Stimulated activated CD4-positive, alpha-beta T cell treated with anti-CD3 and anti-CD28 coated beads, Interleukin-2, amount 100 ng/mL, for 4 hours (primary cell): ENCODE measurements around the gene FAM72A.
"Not testable (repeated sequence)": the region's sequence is repeated elsewhere in the genome, so short reads cannot be mapped to it uniquely, and the experiment has no call there.

Experiments
- DNase-seq: peaks from one replicate; pipeline ENCODE4 v3.0.0-alpha.2; 2020; ENCODE audit warnings: low read depth

Gene FAM72A

GRCh38 chr1:206215600-206216392, 13.2 kb upstream of the FAM72A start:
- DNase-seq, result not testable (repeated sequence)

GRCh38 chr1:206210802-206211201, 8.2 kb upstream of the FAM72A start:
- not testable (repeated sequence) for DNase-seq

DNA sequence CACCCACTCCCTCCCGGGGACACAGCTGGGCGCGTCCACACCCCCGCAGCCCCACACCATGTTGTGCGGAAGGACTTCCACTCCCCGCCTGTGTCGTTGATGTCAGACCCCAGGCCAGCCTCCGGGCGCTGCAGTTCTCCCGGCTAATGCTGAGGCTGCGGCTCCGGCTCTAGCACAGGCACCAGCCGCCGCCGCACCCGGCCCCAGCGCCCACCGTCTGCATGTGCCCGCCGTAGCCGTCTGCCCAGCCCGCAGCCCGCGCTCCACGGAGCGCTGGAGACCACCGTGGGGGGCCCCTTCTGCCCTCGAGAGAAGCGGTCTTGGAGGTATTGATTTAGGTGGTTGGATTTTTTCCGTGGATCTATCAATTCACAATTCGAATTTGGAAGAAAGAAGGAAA, 2.9 kb upstream of the FAM72A start:
- DNase-seq, result not testable (repeated sequence)

GRCh38 chr1:206204871-206205270, 2.2 kb upstream of the FAM72A start:
- not testable (repeated sequence) for DNase-seq

- not testable (repeated sequence) for DNase-seq
Observed at GRCh38 chr1:206204159-206204511, 1.5 kb upstream of the FAM72A start.

DNA sequence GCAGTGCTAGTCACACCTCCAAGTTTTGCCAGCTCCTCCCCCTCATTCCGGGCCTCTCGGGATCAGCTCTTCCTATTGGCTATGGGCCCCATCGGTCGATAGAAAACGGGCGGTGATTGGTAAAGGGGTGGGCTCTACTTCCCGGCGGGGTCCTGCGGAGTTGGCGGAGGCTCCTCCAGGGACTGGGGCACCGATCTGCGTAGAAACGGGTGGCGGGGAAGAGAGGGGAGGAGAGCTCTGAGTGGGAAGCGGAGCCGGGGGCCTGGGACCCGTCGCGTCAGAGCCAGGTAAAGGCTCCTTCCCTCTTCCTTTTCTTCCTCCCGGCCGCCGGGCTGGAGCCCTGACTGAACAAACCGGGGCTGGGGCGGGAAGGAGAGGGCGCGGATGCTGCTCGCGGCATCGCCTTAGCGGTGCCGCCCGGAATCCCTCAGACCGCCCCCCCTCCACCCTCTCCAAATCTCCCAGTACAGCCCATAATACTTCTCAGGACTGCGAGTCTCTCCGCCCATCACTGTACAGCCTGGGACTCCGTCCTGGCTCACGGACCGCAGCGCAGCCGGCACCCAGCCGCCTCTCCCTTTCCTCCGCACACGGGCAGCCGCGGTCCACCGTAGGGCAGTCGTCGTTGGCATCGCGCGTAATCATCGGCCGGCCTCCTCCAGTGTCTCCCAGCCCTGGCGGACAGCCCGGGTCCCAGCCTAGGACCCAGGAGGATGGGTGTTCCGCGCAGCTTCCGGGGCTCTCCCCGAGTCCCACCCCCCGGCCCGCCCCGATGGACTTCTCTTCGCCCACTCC, 922 bp upstream of the FAM72A start, which contains the start of gene SRGAP2:
Gene SRGAP2, plus strand, starts transcription at position 178 of the 795 bp plus-strand sequence. CDS start 2,430 bp downstream, outside the sequence.
- peak; percentile 19 for DNase-seq

DNA sequence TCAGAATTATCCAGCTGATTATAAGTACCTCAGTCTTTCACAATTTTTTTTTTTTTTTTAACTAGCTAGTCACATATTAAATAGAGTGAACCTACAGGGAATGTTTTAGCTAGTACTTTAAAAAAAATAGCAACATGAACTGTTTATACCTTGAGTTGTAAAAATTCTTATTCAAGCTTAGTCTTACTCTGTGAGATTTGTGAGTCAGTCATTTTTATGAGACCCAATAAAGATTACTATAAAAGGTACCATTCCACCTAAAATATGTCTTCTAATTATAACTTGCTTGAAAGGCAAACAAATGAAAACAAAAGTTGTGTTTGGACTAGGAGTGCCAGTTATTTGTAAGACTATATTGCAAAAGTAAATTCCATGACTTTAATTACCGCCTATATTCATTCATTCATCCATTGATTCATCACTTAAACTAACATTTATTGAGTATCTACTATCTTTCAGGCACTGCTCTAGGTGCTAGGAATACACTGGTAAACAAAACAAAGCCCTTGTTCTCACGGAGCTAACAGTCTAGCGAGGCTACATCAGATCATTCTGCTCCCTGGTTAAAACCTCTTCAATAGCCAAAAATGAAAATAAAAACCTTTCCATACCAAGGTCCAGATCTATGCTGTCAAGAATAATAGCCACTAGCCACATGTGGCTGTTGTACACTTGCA, 5.8 kb downstream of the FAM72A start:
- DNase-seq, result not testable (repeated sequence)

GRCh38 chr1:206195182-206195581, 7.5 kb downstream of the FAM72A start:
- DNase-seq, result not testable (repeated sequence)

- not testable (repeated sequence) for DNase-seq
Observed at GRCh38 chr1:206186826-206187225, 15.8 kb downstream of the FAM72A start.

GRCh38 chr1:206185778-206186177, 16.9 kb downstream of the FAM72A start:
- not testable (repeated sequence) for DNase-seq

GRCh38 chr1:206183788-206184187, 18.9 kb downstream of the FAM72A start:
- DNase-seq, result not testable (repeated sequence)

GRCh38 chr1:206182368-206183317, 20.0 kb downstream of the FAM72A start:
- not testable (repeated sequence) for DNase-seq

DNA sequence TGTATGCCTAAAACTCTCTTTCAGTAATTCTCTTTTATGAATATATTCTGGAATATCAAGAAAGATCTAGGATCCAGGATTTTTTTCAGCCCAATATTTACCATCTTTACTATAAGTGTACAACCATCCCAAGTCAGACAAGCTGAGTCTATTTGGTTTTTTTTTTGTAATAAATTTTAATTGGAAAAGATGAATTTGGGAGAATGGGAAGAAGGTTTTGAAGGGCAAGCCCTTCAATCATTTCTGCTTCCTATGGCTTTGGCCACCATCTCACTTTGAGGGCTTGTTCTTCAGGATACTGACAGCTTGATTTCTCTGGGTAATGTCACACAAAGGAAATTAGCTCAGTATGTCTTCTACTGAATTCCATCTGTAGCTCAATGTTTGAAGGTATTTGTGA, 23.0 kb downstream of the FAM72A start:
- DNase-seq, result not testable (repeated sequence)

- not testable (repeated sequence) for DNase-seq
Observed at GRCh38 chr1:206178061-206178989, 24.3 kb downstream of the FAM72A start.

GRCh38 chr1:206176114-206176502, 26.5 kb downstream of the FAM72A start:
- not testable (repeated sequence) for DNase-seq

GRCh38 chr1:206175459-206176113, 27.1 kb downstream of the FAM72A start:
- not testable (repeated sequence) for DNase-seq

- not testable (repeated sequence) for DNase-seq
Observed at GRCh38 chr1:206174182-206174868, 28.3 kb downstream of the FAM72A start.

- not testable (repeated sequence) for DNase-seq
Observed at GRCh38 chr1:206173110-206173719, 29.4 kb downstream of the FAM72A start.
